ENCODE results near the gene CCL18.
"Not testable (repeated sequence)": the region's sequence is repeated elsewhere in the genome, so short reads cannot be mapped to it uniquely, and the experiment has no call there.

The CCL18 gene, protein sequence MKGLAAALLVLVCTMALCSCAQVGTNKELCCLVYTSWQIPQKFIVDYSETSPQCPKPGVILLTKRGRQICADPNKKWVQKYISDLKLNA

DNA sequence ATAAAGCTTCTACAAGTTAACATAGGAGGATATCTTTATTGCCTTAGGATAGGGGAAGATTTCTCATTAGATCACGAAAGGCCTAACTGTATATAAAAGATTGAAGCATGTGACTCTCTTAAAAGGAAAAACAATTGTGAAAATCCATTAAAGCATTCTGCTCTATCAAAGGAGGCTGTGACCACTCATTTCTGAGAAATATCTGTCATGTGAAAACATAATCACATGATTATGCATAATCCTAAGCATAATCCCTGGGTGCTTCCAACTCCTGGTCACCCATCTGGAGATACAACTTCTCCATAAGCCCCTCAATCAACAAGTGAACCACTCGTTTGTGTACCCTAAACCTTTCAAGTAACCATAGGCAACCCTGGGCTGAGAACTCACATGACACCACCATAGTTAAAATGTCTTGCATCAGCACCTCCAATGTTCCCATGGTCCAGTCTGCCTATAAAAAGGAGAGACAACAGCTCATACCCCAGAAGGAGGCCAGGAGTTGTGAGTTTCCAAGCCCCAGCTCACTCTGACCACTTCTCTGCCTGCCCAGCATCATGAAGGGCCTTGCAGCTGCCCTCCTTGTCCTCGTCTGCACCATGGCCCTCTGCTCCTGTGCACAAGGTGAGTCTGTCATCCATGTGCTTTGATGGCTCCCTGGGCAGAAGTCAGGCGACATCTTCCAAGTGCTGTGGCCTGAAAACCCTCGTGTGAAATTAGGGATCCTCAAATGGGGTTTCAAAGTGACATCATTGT is at the start of gene CCL18:
Gene CCL18, plus strand, starts transcription at position 487 of the 756 bp plus-strand sequence. Its CDS starts 71 bp downstream, at position 558.
- no peak for DNase-seq (ENCODE audit: low spot score)

DNA sequence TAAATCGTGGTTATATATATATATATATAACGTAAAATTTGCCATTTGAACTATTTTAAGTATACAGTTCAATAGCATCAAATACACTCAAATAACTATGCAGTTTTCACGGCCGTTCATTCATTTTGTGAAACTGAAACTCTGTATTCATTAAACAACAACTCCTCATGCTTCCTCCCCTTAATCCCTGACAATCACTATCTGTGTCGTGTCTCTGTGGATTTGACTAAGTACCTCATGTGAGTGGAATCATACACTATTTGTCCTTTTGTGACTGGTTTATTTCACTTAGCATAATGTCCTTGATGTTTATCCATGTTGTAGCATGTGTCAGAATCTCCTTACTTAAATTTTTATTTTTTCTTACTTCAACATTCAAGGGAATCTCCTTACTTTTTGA is 49.1 kb upstream of the CCL18 start:
- no peak for DNase-seq (ENCODE audit: low spot score)

DNA sequence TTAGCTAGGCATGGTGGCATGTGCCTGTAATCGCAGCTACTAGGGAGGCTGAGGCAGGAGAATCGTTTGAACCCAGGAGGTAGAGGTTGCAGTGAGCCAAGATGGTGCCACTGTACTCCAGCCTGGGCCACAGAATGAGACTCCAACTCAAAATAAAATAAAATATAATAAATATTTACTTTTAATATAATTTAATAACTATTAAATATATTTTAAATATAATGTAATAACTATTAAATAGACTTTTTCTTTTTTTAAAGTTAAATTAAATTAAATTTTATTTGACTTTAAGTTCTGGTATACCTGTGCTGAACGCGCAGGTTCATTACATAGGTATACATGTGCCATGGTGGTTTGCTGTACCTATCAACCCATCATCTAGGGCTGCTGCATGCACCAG is 48.2 kb upstream of the CCL18 start:
- not testable (repeated sequence) for DNase-seq (ENCODE audit: low spot score)

DNA sequence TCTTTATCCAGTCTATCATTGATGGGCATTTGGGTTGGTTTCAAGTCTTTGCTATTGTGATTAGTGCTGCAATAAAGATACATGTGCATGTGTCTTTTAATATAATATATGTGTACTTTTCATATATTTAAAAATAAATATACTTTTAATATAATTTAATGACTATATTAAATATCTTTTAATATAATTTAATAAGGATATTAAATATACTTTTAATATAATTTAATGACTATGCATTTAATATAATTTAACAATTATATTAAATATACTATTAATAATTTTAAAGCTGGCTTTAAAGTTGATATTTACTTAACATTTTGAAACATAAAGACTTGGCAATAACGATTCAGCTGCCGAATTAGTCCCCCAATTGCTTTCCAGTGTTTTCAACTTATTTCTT is 47.5 kb upstream of the CCL18 start:
- DNase-seq (ENCODE audit: low spot score) = no peak

DNA sequence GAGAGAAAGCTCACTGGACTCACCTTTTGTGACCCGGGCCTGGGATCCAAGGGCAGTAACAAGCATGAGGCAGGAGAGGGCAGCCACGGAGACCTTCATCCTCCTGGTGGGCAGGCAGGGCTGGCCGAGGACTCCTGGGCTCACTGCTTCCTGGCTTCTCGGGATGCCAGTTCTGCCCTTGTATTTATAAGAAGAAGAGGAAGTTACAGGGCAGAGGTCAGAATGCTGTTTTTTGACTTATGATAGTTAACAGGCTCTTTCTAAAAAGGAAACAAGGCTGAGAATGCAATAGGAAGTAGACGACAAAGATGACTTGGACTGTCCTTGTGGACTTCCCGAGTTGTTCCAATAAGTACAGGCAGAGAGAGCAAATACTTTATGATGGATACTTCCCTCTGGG is 46.3 kb upstream of the CCL18 start, which contains the start of gene CCL23:
Gene CCL23, minus strand, starts transcription at position 174 of the 400 bp plus-strand sequence. Its CDS starts 75 bp downstream, at position 99.
- DNase-seq (ENCODE audit: low spot score) = no peak

DNA sequence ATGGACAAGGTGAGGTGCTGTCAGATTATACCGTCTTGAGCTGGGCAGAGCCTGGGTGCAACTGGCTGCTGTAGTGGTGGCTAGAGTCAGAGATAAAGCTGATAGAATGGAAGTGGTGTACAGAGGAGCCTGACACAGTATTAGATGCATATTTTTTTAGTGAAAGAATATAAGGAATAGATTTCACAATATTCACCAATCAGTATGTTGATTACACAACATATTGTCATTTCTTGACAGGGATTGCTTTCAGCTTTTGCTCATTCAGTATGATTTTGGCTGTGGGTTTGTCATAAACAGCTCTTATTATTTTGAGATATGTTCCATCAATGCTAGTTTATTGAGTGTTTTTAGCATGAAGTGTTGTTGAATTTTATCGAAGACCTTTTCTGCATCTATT is 44.6 kb upstream of the CCL18 start:
- no peak for DNase-seq (ENCODE audit: low spot score)

DNA sequence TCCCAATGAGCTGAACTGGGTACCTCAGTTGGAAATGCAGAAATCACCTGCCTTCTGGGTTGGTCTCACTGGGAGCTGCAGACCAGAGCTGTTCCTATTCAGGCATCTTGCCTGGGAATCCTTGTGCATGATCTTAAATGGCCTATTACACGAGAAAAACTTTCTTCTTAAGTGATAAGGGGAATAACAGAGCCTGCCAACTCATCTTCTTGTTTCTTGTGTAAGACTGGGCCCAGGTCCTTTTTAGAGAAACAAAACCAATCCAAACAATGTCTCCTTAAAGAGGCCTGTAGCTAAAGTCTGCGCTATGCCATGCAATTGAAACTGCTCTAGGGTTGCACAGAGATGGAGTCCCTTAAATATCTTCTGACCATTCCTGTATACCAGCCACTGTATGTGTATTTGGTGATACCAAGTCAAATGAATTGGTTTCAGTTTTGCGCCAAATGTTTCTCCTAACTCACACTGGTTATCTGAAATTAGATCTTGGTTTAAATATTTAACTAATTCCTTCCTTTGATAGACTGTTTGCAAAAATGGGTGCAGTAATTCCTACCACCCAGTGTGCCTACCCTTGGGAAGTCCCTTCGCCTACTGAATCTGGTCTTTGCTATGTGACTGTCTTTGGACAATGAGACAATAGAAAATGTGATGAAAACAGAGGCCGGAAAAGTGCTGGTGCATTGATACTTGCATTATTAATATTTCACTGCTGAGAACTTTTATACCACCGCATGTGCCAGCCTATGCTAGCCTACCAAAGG is 39.8 kb upstream of the CCL18 start:
- DNase-seq (ENCODE audit: low spot score) = no peak

DNA sequence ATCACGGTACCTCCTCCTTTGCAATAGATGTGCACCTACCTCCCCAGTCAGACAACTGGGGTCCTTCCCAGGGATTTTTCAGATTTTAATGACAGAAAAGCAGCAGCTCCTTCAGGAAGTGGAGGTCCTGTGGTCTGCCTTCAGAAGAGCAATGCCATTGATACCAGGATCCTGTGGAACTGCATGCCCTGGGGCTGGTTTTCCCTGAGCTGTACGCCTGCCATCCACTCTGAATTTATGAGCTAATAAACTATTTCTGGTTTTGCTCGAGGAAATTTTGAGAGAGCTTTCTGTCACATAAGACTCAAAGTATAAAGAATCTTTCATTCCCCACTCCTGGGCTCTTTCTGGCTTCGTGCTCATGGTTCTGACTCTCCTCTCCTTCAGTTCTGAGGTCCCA is 36.3 kb upstream of the CCL18 start:
- no peak for DNase-seq (ENCODE audit: low spot score)

DNA sequence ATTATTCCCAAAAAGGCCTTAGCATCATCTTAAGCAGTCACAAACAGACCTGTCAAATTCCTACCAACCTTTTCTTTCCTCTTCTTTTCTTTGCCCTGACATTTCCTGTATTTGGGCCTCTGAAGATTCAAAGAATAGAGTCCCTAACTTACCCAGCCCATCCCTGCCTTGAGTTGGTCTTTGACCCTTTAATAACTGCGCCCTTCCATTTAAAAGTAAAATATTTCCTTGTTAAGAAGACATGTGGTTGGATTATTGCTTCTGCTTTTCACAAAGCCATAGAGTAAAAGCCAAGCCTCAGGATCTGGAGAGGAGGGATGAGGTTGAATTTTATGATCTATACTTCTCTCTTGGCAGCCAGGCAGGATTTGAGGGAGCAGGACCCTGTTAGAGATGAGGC is 33.1 kb upstream of the CCL18 start:
- no peak for DNase-seq (ENCODE audit: low spot score)

DNA sequence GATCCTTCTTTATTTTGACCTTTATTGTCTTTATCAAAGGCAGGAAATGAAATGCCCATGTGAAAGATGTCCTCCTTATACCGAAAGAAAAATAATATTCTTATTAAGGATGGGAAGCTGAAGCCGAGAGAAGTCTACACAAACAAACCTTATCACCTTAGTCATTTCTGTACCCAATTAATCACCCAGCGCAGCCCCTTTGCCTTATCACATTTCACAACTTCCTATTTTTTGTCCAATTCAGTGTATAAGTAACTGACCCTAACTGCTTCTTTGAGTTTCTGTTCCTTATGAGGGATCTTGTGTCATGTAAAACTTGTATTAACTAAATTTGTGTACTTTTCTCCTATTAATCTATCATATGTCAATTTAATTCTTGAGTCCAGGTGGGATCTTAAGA is 29.9 kb upstream of the CCL18 start:
- DNase-seq (ENCODE audit: low spot score) = no peak

DNA sequence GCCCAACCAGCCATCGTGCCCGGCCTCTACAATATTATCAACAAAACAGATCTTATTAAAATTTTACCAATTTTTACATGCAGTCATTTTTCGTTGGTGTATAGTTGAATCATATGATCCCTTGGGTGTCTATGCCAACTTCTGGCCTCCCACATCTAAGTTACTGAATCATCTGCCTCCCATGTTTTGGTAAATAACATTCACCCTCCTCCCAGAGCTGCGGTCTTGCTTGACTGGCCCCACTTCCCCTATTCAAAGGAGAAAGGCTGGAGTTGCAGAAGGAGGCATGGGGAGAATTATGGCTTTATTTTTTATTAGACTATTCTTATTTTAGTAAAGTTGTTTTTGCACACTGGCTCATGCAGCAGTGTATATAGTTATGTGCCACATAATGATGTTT is 27.8 kb upstream of the CCL18 start:
- DNase-seq (ENCODE audit: low spot score) = no peak

DNA sequence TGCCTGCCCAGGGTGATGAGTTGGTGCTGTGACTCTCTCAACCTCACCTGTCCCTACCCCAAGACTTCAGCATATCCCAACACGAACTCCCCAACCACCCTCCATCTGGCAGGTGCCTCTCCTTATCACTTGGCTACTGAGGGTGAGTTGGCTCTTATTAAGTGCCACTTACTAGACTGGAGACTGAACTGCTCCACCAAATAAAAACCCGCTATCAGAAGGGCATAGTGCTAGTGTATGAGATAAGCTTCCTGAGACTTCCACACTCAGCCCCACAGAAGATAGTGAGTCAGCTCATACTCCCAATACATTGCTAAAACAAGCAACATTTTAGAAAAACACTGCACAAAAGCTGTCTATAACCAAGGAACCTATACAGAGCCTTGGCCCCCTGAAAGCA is 16.0 kb upstream of the CCL18 start:
- DNase-seq (ENCODE audit: low spot score) = peak; percentile 11

DNA sequence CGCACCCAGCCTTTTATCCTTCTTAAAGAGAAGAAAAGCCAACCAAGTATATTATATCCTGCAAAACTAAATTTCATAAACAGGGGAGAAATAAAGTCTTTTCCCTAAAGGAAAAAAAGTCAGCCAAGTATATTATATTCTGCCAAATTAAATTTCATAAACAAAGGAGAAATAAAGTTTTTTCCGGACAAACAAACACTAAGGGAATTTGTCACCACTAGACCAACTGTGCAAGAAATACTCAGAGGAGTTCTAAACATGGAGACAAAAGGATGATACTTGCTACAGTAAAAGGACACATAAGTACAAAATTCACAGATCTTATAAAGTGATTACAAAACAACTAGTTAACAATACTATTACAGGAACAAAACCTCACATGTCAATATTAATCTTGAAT is 14.4 kb upstream of the CCL18 start:
- DNase-seq (ENCODE audit: low spot score) = no peak

DNA sequence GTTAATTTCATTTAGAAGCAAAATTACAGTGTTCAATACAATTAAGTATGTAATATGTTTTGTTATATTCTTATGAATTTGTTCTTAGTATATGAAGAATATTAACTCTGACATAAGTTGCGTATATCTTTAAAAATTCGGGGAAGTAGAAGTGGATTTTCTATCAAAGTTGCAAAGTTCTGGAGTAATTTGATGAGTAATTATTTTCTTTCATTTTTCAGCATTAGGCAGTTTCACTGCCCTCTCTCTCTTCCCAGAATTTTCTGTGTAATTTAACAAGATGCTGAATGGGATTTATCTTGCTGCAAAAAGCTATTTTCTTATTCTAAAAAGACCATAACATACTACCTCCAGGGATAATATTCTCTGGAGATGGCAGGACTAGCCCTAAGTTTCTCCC is 8.9 kb upstream of the CCL18 start:
- no peak for DNase-seq (ENCODE audit: low spot score)

DNA sequence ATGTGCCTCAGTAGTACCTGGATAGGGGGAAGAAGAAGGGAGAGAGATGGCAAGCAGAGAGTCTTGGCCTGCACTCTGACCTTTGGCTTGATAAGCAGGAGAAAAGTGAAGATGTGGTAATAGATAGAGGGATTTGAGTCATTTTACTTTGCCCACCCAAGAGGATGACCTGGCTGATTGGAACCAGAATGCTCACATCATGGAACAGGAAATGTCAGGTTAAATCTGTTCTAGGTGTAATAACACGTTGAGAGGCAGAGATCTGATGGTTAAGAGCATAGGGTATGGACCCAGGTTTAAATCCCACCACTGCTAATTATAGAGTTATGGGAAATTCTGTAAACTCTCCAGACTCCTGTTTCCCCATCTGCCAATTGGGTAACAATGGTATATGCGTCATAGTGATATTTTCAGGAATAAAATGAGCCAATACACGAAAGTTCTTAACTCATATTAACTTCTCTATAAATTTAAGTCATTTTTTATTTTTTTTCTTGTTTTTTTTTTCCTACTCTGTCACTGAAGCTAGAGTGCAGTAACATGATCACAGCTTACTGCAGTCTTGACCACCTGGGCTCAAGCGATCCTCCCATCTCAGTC is 8.1 kb upstream of the CCL18 start:
- DNase-seq (ENCODE audit: low spot score) = no peak

DNA sequence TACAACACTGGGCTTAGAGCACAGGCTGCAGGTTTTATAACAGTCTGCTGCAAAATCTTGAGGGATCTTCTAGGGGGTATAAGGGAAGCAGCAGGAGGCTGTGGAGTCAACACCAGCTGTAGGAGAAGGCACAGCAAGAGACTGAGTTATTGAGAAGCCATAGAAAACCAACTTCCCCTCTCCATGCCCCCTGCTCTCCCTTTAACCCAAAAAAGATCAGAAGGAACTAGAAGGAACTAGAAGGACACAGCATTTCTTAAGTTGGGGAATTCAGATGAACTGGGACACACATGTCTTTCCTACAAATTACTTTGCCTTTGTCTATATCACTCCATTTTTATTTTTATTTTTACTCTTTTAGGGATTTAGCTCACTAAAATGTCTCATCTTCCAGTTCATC is 6.2 kb upstream of the CCL18 start:
- DNase-seq (ENCODE audit: low spot score) = no peak

DNA sequence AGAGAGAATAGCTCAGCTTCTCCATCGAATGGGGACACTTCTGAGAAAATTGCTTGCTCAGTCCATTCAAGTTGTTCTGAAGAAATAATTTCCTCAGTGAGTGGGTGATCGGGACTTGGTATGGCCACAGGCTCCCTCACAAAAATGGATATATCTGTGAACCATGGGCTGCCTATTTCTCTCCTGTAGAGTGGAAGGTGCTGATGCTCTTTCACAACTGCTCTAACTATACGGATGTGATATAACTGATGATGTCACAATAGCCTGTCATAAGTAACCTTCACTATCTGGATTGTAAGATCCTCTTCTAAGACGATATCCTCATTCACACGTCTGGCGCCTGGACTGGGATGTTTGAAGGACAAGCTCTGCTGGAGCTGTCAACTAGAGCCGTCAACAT is 4.7 kb upstream of the CCL18 start:
- no peak for DNase-seq (ENCODE audit: low spot score)

DNA sequence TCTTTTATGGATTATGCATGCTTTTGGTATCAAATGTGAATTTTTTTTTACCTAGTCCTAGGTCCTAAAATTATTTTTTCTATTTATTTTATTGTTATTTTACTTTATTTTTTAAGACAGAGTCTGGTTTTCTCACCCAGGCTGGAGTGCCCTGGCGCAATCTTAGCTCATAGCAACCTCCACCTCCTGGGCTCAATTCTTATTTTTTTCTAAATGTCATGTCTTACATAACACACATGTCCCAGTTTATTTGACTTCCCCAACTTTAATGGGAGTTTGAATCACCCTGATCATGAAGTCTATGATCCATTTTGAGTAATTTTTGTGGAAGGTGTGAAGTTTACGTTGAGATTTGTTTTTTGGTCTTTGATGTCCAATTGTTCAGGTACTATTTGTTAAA is 3.3 kb upstream of the CCL18 start:
- DNase-seq (ENCODE audit: low spot score) = no peak

DNA sequence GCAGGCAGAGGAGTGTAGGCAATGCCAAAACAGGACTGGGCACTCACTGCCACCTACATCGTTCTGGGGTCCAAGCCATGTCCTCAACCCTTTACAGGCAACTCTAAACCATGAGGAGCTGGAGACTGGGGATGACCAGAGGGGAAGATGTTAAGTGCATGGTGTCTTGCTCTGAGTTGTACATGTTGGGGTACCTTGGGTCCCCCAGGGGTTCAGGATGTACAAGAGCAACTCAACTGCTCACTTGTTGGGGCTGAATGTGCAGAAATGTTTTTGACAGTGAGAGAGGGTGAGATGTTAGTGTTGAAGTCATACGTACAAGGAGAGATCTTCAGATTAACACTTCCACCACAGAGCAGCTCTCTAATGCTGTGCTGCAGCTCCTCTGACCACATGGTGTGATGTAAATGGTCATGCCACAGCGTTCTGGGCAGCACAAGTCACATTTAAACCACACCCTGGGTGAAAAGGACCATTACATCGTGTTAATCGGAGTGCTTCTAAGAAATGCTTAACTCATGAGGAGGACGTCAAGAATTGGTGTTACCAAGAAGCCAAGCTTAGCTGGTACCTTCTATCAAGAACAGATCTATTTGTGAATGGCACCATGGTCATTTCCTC is 2.4 kb downstream of the CCL18 start:
- DNase-seq (ENCODE audit: low spot score) = no peak

DNA sequence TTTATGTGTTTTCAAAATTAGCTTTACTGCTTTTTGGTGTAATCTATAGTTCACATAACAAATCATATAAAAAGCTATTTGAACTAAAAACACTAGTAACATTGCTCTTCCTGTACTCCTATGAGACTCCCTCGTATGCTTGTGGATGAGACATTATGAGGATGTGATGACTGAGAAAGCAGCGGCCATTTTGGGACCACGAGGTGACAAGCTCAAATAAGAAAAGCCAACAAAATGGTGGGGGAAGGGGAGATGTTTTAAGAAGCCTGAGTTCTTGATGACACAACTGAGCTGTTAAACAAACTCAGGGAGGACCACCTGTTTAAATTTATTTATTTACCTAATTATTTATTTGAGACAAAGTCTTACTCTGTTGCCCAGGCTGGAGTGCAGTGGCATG is 4.5 kb downstream of the CCL18 start:
- no peak for DNase-seq (ENCODE audit: low spot score)

DNA sequence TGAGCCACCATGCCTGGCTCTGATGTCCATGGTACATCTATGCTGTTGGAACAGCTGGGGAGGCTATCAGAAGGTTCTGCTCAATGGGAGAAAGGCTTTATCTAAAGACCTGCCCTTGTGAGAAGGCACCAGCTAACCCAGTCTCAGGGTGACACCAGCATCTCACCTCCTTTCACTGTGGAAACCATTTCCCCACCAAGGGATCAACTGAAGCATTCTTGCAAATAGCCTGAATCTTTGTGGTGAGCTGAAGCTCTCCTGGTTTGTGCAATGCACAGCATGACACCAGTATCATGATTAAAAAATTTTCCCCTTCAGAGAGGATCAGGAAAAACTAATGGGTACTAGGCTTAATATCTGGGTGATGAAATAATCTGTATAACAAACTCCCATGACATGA is 5.1 kb downstream of the CCL18 start:
- no peak for DNase-seq (ENCODE audit: low spot score)

DNA sequence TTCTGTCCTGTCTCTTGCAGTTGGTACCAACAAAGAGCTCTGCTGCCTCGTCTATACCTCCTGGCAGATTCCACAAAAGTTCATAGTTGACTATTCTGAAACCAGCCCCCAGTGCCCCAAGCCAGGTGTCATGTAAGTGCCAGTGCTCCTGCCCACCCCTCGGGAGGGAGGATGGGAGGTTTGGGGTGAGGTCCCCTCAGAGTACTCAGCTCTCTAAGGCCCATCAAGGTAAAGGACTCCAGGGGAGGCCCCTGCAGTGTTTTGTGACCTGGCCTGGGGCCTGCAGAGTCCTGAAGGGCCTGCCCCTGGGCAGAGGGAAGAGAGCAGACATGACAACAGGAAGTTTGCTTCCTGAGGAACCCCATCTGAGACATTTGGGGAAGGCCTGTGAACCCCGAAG is 6.4 kb downstream of the CCL18 start:
- no peak for DNase-seq (ENCODE audit: low spot score)

DNA sequence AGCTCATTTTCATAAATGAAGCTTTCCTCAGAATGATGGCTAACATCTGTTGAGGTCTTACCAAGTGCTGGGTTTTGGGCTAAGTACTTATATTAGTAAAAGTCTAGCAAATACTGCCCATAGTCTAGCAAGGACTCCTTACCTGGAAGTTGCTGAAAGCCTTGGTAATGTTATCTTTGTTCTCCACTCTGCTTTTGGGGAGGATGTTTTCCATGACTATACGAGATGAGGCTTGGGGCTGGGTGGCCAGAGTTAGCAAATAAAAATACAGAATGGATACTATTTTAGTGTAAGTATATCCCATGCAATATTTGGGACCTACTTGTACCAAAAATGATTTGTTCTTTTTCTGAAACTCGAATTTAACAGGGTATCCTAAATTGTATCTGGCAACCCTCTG is 7.7 kb downstream of the CCL18 start:
- no peak for DNase-seq (ENCODE audit: low spot score)
